Measurements from ENCODE around the gene HACE1. TPM values are rescaled to one million over a fixed set of nuclear protein-coding genes. Genes with fewer than 3 reads are reported as not detected.

Gene HACE1
- total RNA-seq, 4 donors from 2014 or later, result 15.7 to 23.3 (median 21.0) TPM

DNA sequence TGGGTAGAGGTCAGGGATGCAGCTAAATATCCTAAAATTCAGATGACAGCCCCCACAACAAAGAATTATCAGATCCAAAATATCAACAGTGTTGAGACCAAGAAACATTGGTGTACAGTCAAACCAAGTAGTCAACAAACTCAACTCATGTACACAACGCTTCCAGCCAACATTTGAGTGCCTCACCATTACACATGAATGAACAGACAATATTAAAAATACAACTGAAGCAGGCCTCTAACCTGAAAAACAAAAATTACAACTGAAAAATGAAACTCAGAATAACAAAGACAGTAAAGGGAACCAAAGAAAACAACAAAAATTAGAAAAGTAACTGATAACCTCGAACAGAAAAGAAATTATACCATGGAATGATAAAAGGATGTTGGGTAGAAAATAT, 46.2 kb downstream of the HACE1 start:
- TF ChIP-seq, protein P1, sequence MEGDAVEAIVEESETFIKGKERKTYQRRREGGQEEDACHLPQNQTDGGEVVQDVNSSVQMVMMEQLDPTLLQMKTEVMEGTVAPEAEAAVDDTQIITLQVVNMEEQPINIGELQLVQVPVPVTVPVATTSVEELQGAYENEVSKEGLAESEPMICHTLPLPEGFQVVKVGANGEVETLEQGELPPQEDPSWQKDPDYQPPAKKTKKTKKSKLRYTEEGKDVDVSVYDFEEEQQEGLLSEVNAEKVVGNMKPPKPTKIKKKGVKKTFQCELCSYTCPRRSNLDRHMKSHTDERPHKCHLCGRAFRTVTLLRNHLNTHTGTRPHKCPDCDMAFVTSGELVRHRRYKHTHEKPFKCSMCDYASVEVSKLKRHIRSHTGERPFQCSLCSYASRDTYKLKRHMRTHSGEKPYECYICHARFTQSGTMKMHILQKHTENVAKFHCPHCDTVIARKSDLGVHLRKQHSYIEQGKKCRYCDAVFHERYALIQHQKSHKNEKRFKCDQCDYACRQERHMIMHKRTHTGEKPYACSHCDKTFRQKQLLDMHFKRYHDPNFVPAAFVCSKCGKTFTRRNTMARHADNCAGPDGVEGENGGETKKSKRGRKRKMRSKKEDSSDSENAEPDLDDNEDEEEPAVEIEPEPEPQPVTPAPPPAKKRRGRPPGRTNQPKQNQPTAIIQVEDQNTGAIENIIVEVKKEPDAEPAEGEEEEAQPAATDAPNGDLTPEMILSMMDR (IDR thresholded peaks at IDR 0.05; ENCODE audit: low read depth), result no peak

DNA sequence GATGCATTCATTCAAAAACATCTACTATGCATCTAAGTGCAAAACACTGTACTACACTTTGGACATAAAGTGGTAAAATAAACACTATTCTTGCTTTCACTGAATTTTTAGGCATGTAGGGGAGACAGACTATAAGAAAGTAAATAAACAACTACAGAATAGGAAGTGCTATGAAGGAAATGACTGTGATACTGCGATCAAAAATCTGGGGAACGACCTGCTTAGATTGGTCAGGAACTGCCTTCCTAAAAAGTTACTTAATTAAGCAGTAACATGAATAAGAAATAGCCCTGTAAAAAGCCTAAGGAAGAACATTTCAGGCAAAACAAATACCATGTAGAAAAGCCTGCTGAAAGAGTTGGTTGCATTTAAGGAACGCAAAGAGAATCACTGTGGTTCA, 50.6 kb downstream of the HACE1 start:
- TF ChIP-seq, protein P1 (IDR thresholded peaks at IDR 0.05; ENCODE audit: low read depth), result no peak

DNA sequence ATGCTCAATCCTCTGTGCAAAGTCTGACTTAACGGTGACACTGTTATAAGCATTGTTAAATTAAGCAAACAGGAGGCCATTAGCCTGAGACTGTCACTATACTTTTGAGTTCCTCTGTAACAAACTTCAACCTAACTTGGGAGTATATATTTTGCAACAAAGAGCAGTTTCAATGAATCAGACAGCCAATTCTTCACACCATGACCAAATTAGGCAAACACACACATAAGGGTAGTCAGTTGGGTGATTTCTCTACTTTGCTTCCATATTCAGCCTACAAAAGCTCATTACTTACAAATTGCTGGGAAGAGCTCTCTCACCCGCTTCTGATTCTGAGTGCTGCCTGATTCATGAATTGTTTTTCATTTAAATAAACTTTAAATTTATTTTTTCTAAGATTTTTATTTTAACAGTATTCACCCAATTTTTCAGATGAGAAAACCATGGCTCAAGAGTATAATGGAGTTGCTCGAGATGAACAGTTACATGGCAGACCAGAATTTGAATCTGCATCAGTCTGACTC, 60.5 kb downstream of the HACE1 start:
- TF ChIP-seq, protein P1 (IDR thresholded peaks at IDR 0.05; ENCODE audit: low read depth), result no peak

DNA sequence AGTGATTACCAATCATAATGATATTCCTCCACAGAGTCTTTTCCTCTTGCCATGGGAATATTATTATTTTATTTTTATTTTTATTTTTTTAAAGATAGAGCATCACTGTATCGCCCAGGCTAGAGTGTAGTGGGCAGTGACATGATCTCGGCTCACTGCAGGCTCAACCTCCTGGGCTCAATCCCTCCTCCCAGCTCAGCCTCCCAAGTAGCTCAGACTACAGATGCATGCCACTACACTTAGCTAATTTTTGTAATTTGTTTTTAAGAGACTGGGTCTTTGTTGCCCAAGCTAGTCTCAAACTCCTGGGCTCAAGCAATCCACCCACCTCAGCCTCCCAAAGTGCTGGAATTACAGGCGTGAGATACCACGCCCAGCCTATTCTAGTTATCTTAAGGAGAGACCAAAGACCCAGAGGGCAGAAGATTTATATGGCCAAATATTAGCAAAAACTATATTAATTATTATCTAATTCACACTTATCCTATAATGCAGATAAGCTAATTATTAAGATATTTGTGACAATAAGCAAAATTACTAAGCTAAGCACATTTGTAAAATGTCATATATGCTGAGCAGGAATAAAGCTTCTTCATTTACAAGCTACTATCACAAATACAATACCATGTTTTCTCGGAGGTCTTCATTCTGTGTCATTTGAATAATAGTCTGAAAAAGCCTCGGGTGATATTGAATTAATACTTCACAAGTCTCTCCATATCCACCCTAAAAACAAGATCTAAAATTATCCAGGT, 63.5 kb downstream of the HACE1 start:
- TF ChIP-seq, protein P1 (IDR thresholded peaks at IDR 0.05; ENCODE audit: low read depth), result no peak

DNA sequence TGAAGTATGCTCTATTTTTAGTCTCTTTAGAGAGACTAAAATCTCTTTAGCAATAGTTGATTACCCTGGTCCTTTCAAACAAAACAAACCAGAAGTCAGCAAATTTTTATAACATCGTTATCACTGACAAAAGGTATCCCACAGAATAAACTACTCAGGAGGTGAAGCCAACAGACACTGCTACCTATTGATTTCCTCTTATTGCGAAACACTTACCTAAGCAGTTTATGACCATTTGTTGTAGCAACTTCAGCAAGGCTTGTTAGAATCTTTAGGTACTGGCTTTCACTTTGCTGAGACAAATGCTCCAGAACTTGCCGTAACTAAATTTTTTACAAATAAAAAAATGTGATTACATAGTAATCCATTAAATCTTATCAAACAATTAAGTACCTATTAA, 64.4 kb downstream of the HACE1 start:
- TF ChIP-seq, protein P1 (IDR thresholded peaks at IDR 0.05; ENCODE audit: low read depth), result no peak

DNA sequence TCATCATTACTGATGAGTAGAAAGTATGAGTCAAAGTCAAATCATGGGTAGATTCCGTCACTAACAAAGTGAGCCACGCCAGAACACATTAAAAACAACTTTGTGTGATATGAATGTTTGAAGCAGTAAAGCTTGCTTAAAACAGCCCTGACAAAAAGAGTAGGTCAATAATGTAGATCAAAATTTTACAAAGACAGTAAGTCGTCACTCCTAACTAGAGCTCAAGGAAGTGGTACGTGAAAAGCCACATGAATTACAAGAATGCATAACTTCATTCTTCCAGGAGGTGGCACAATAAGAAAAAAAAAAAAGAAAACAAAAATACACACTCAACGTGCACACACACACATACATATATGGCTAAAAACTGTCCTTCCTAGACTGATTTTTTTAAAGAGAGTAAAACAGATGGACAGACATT, 69.9 kb downstream of the HACE1 start:
- TF ChIP-seq, protein P1 (IDR thresholded peaks at IDR 0.05; ENCODE audit: low read depth), result no peak

DNA sequence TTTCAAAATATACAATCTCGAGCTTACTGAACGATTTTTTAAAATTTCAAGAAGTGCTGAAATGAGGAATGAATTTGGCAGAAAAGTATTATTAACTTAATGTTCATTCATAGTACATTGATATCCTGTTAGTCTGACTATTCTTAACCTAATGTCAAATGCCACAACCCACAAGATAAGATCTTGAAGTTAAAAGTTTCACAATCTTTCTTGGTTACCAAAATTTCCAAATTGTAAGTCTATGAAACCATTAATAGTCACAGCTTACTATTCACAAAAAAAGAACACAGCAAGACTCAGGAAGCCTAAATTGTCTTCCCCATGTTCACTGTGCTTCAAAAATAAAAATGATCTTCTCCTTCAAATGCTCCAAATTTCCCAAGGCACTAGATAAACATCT, 71.3 kb downstream of the HACE1 start:
- TF ChIP-seq, protein P1 (IDR thresholded peaks at IDR 0.05; ENCODE audit: low read depth), result no peak

Data from subcutaneous adipose tissue (tissue), 4 donors.